Choroid plexus epithelial cell (primary cell): ENCODE data around the gene RPS27L.

ENCODE experiments used
- DNase-seq: peaks from one replicate; pipeline ENCODE4 v3.0.0-alpha.2; 2010; ENCODE audit warnings: low read depth
- H3K4me3 ChIP-seq: 2 replicates; pipeline ENCODE4 v1.5.1; 2011; ENCODE audit warnings: low read depth, mild to moderate bottlenecking, control low read depth, low read length, moderate library complexity
- CTCF ChIP-seq: conservative IDR thresholded peaks from 2 replicates; pipeline ENCODE4 v1.5.1; 2011; ENCODE audit warnings: low read depth, mild to moderate bottlenecking, control low read depth, inconsistent platforms, low read length, moderate library complexity

Gene RPS27L

GRCh38 chr15:63124506-63124905, 32.8 kb downstream of the RPS27L start:
- no peak for TF ChIP-seq CTCF

GRCh38 chr15:63122002-63122875, 35.0 kb downstream of the RPS27L start:
- peak; percentile 17 for TF ChIP-seq CTCF
- peak; percentile 83 for DNase-seq
- peak overlapping the region; percentile 92 for H3K4me3 ChIP-seq

More at GRCh38 chr15:63124506-63124905, 32.8 kb downstream of the RPS27L start:
- no peak overlapping the region for H3K4me3 ChIP-seq
- no peak for DNase-seq

GRCh38 chr15:63121382-63122001, 35.8 kb downstream of the RPS27L start, which contains the start of gene LACTB:
Gene LACTB (plus strand): TSS chr15:63121861. CDS start chr15:63121872, 11 bp downstream.
- H3K4me3 ChIP-seq: peak within 1 kb of the TSS; percentile 92
- no peak for TF ChIP-seq CTCF
- peak; percentile 93 for DNase-seq

- DNase-seq: no peak
- no peak for TF ChIP-seq CTCF
- H3K4me3 ChIP-seq: no peak overlapping the region
Observed at GRCh38 chr15:63118854-63119253, 38.4 kb downstream of the RPS27L start.

- TF ChIP-seq CTCF: no peak
- no peak for DNase-seq
- H3K4me3 ChIP-seq: no peak overlapping the region
Observed at GRCh38 chr15:63114465-63114864, 42.8 kb downstream of the RPS27L start.

GRCh38 chr15:63112871-63113270, 44.4 kb downstream of the RPS27L start:
- no peak for DNase-seq
- TF ChIP-seq CTCF: no peak
- no peak overlapping the region for H3K4me3 ChIP-seq
